NCI-H774 (cell line): ENCODE results near the gene PF4V1.
A peak's percentile ranks its signal among the peaks of the same experiment; 100 is the strongest.

Source experiments
- DNase-seq: peaks from one replicate; lab custom pipeline; 2025; lab: John Stamatoyannopoulos, UW

The PF4V1 gene

DNA sequence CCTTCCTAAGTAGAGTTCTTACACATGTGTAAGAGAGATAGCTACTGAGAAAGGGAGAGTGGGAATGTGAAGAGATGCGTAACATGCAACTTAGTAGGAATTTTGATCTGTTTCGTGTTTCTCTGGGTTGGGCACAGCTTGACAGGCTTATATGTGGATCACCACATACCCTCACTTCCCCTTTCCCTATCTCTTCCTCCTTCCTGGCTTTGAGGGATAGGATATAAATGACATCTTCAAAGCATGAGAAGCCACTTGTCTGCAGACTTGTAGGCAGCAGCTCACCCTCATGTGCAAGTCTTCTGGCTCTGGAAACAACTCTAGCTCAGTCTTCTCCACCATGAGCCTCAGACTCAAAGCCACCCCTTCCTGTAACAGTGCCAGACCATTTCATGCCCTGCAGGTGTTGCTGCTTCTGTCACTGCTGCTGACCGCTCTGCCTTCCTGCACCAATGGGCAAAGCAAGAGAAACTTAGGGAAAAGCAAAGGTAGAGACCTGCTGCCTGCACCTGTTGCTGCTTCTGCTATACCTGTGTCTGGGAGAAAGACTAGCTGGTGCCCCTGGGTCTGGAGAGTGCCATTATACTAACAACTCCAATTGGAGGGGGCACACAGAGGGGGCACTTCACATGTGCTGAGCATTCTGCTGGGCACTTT lies 5.4 kb upstream of the PF4V1 start:
- DNase-seq, result no peak

DNA sequence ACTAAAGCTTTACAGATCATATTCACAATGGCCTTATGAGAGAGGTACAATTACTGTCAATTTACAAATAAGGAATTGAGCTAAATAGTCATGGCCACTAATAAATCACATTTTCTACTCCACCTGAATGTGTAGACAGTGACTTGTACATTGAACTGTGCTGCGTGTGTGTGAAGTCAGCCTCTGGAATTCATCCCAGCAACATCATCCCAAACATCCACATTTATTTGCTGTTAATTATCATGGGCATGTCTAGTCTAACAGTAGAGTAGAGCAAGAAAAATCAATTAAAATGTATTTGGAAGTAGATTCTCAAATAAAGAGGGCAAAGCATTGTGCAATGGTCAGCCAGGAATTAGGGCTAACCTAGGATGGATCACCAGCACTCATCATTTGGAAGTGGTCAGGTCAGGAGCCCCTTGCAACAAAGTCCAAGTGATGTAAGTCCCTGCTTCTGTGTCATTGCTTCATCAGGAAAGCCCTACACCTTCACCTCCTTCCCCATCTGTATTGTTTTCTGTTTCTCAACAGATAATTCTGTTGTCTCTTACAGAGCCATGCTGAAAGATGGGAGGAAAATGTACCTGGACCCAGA lies 4.8 kb upstream of the PF4V1 start:
- DNase-seq, result no peak

DNA sequence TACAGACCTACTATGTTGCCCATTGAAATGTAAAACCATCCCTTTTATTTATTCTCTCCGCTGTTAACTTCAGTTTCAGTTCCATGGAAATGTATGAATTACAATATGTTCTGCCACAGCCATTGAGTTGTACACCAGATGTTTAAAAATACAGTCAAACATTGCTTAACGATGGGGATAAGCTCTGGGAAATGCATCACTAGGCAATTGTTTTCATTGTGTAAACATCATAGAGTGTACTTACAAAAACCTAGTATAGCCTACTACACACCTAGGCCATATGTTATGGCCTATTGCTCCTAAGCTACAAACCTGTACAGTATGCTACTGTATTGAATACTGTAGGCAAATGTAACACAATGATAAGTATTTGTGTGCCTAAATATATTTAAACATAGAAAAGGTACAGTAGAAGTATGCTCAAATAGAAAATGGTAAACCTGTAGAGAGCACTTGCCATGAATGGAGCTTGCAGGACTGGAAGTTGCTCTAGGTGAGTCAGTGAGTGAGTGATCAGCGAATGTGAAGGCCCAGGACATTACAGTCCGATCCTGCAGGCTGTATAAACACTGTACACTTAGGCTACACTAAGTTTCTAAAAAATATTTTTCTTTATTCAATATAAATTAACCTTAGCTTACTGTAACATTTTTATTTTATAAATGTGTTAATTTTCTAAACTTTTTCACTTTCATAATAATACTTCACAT lies 2.7 kb upstream of the PF4V1 start:
- DNase-seq, result no peak

DNA sequence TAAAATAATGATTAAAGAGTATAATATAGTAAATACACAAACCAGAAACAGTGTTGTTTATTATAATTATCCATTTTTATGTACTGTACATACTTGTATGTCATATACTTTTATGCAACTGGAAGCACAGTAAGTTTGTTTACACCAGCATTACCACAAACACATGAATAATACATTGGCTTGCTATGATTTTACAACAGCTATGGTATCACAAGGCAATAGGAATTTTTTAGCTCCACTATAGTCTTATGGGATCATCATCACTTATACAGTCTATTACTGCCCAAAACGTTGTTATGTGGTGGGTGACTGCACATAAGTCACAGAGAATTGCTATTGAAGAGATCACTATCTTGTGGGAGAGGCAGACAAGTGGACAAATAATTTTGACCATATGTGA lies 1.8 kb upstream of the PF4V1 start:
- DNase-seq, result no peak

DNA sequence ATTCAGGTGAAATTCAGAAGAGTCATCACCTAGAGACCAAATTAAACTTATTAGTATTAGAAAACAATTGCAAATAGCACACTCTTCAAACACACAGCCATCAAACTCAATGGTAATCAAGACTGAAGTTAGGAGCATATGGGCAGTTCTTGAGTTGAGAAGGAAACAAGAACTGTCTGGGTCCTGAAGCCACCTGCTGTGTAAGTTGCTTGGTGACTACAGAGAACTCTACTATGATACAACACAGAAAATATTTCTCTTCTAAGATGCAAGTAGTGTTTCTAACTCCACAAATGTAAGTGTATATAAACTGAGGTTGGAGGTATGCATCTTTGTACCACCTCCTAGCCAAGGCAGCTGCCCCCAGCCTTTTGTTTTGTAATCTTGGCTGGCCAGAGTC lies 325 bp upstream of the PF4V1 start:
- DNase-seq, result no peak

DNA sequence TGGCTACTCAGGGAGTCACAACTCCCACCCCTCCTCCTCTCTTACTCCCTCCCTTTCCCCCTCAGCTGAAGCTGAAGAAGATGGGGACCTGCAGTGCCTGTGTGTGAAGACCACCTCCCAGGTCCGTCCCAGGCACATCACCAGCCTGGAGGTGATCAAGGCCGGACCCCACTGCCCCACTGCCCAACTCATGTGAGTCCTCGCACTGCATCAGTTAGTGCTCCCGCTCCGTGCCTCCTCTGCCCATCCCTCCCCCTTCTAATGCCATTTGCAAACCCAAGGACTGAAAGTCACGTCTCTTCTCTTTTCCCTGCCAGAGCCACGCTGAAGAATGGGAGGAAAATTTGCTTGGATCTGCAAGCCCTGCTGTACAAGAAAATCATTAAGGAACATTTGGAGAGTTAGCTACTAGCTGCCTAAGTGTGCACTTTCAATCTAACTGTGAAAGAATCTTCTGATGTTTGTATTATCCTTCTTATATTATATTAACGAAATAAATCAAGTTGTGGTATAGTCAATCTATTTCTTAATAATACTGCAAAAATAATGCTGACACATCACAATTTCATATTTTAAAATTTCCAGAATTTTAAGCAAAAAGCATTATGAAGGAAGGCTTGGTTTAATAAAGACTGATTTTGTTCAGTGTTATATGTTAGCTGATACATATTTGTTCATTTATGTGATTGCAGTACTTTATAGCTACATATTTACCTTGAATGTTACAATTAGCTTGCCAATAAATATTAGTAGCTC lies 800 bp downstream of the PF4V1 start:
- DNase-seq, result no peak

DNA sequence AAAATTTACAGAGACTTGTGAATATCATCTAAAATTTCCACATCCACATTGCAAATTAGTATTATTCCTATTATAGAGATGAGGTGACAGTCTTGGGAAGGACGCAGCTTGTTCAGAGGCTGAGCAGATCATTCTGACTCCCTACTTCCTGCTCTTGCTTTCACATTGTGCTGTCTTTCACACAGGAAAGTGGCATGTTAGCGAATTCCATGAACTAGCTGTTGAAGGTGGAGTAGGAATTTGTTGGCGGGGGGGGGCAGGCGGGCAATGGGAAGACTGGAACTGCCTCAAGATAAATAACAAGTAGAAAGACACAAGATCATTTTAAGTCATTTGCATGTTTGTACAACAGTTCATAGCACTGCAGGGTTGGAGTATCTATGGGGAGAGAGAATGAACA lies 2.3 kb downstream of the PF4V1 start:
- DNase-seq, result no peak

DNA sequence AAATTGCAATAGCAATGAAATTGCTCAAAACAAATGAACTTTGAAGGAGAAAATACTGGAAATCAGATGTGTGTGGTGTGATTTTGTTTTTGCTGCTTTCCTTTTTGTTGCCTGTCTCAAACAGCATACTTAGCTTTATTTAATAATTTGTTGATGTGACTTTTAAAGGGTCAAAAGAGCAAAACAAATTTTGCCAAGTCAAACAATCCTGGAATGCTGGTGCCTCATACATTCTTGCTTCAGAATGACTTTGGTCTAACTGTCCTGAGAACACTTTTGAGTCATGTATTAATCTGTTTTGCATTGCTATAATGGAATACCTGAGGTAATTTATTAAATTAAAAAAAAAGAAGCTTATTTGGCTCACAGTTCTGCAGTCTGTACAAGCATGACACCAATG lies 3.4 kb downstream of the PF4V1 start:
- DNase-seq, result no peak

DNA sequence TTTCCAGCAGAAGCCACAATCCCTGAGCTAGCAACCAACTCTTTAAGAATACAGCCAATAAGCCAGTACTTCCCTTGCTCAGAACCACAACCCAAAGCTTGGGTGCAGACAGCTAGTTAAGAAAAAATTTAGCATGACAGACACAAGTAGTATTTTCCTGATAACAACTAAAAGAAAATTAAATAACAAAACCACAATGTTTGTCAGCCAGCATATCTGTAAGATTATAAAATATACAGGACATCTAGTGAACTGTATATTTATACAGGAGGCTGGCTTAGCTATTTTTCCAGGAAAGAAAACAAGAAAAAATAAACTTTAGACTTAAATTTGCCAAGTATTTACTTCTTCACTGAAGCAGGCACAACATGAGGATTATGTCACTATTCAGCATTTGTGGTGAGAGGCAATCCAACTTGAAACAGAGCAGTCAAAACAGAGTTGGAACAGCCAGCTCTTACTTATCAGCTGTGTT lies 6.6 kb downstream of the PF4V1 start:
- no peak for DNase-seq

DNA sequence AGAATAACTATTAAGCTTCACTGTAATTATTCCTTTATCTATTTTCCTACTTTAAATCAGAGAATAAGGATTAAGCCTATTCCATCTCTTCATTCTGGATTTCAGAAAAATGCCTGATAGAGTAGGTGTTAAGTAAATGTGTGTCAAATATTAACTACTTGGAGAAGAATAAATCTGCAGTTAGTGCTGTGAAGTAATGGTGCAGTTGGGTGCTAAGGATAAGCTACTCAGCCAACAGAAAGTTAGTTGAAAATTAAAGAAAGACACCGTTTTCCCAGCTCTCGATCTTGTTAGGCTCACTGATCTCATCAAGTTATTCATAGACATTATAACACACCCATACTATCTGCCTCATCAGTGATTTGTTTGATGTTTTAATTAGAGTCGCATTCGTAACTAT lies 7.1 kb downstream of the PF4V1 start:
- DNase-seq, result no peak

DNA sequence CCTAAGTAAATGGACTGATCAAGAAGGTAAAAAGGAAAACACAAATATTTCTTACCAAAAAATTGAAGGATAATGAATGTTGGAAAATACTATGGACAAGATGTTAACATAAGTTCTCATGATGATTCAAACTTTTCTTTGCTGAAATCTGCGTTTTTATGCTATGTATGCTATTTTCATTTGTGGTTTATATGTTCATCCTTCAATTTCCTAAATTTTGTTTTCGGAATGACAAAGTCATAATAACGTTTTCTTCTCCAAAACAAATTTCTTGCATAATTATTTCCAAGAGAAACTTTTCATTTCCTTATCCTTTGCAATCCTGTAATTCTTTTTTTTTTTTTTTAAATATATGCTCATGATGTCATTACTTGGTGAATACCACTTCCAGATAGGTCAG lies 7.8 kb downstream of the PF4V1 start:
- DNase-seq, result no peak

DNA sequence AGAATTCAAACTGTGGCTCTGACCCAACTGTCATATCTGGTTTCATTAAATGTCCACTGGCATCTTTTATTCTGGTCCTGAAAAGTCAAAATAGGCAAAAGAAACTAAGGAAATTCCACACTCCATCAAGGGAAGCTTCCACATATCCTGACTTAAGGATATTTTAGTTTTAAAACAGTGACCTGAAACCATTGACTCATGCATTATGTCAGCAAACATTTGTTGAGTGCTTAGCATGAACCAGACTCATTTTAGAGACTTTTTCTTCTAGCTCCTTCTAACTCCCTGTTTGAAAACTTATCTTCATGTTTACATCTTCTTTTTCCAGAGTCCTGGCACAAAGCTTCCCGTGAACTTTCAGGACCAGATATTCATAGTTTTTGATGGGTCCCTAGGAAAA lies 9.2 kb downstream of the PF4V1 start:
- DNase-seq, result no peak

DNA sequence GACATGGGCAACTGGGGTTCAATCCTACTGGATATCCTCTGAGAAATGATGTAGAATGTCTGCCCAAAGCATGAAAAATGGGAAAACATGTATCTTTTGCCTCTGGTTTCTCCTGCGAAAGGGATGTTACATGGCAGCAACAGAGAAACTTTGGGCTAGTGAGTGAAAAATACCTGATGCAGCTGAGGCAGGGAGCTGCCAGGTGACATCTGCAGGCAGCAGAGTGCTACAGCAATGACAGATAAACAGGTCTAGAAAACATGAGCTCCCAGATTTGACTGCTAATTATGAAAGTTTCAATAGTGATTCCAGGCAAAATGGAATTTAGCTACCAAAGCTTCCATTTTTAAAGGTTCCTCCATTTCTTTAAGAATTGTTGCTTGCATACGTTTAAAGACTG lies 11.3 kb downstream of the PF4V1 start:
- peak; percentile 9 for DNase-seq

DNA sequence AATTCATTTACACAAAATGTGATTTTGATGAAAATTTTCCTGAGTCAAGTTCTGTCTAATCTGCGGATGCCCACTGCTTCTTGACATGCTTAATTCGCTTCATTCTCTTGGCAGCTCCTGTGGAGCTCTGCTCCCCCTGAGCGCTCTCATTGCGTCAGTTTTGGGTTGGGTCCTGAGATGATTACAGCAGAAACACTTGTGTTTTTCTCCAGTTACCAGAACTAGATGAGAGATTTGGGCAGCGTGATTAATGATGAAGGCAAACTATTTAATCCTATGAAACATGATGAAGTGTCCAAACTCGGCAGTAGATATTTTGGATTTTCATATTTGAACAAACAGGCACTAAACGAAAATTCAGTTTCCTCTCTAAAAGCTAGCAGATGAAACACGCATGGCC lies 11.9 kb downstream of the PF4V1 start:
- DNase-seq, result no peak

DNA sequence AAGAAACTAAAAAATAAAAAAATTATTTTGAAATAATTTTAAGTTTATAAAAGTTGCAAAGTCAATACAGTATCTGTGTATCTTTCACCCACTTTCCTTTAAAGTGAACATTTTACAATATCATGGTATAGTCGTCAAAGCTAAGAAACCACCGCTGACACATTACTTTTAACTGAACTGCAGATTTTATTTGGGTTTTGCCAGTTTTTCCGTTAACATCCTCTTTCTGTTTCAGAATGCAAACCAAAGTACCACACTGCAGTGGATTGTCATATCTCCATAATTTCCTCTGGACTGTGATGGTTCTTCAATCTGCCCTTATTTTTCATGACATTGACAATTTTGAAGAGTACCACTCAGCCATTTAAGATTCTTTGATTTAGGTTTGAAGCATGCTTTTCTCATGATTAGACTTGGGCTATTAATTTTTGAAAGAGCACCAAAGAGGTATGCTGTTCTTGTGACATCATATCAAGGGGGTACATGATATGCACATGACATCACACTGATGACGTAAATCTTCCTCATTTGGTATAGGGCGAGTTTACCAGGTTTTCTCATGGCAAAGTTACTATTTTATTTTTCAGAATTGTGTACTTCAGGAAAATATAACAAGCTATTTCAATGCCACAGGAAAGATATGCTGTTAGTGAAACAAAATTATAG lies 12.5 kb downstream of the PF4V1 start:
- DNase-seq, result no peak

DNA sequence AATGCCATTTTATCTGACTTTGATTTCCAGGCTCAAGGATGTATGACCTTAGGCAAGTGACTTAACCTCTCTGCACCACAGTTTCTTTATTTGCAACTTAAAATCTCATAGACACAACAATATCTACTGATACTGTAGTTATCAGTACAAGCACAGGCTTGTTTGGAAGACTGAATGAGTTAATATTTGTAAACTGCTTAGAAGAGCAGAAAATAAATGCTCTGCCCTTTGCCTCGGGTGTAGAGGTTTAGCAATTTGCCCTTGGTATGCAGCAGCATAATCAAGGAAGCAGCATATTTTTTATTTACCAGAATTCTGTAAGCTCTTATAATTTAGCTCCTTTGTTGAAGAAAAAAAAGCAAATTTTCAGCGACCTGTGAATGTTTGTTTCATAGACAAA lies 13.2 kb downstream of the PF4V1 start:
- no peak for DNase-seq

DNA sequence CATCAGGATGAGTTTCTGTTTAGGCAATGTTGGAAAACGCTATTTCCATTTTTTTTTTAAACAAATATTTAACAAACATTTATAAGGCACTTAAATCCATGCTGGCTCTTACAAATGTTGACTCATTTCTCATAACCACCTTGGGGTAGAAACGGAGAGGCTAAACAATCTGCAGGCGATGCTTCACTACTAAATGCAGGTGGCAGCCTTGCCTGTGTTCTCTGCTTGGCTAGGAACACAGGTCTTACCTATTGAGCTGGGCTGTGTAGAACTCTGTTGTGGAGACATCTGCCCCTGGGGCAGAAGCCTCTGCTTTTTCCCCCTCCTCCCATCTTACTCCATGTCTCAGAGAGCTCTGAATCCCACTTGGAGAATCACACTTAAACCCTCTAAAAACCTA lies 14.7 kb downstream of the PF4V1 start:
- DNase-seq, result no peak

DNA sequence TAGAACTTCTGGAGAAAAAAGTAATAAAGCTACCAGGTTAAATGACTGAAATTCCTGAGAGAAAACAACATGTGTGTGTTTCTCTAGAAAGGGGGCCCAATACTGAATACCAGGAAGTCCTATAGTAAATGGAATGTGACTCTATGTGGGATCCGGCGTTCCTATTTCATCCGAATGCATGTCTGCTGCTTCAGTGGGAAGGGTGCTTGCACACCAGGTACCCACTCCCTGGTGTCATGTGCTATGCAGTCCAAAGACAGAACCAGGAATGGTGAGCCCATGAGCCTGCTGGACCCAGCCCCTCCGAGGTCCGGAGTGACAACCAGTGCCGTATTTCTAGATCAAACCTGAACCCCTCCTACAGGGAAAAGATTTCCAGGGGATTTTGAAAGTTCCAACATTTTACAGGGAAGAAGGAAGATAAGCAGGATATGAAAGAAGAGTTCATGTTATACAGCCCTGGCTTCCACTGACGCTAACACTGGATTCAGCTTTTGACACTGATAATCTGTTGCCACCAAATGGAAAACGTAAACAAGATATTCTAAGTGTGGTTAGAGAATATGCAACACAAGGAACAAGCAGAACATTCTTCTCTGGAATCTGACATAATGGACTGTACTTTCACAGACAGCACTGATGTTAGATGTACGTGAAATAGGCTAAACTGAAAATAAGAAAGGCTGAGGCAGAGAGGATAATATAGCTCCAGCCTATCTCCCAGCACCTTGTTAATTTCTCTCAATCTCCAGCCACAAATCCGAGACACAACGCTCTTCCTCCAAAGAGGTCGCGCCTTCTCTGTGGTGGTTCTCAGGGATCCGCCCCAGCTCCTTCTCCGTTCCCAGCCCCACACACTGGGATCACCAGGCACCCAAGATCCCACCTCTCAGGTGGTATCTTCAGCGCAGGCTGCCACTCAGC lies 15.4 kb downstream of the PF4V1 start:
- no peak for DNase-seq

DNA sequence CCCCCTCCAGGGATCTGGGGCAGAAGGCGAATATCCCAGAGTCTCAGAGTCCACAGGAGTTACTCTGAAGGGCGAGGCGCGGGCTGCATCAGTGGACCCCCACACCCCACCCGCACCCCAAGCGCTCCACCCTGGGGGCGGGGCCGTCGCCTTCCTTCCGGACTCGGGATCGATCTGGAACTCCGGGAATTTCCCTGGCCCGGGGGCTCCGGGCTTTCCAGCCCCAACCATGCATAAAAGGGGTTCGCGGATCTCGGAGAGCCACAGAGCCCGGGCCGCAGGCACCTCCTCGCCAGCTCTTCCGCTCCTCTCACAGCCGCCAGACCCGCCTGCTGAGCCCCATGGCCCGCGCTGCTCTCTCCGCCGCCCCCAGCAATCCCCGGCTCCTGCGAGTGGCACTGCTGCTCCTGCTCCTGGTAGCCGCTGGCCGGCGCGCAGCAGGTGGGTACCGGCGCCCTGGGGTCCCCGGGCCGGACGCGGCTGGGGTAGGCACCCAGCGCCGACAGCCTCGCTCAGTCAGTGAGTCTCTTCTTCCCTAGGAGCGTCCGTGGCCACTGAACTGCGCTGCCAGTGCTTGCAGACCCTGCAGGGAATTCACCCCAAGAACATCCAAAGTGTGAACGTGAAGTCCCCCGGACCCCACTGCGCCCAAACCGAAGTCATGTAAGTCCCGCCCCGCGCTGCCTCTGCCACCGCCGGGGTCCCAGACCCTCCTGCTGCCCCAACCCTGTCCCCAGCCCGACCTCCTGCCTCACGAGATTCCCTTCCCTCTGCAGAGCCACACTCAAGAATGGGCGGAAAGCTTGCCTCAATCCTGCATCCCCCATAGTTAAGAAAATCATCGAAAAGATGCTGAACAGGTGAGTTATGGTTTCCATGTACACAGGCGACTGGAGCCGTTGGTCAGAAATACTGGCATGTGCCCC lies 16.3 kb downstream of the PF4V1 start, which contains the start of gene CXCL1:
CXCL1 (plus strand) TSS at position 264 of the 926 bp plus-strand sequence; CDS start at position 342, 78 bp downstream.
- DNase-seq, result peak; percentile 13

DNA sequence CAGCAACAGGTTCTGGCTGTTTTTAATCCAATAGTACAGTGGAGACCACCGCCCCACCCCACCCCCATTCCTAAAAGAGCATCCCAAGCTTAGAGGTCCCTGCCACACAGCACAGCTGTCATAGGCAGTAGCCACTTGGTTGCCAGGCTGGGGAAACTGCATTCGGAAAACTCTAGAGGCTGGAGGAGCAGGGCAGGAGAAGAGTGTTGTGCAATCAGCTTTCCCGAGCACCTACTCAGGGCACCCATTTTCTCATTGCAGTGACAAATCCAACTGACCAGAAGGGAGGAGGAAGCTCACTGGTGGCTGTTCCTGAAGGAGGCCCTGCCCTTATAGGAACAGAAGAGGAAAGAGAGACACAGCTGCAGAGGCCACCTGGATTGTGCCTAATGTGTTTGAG lies 17.2 kb downstream of the PF4V1 start:
- DNase-seq, result no peak
